GM21526 (cell line): ENCODE data around the gene TMEM222.

Source experiments
- ATAC-seq: cut with Tn5 transposase; IDR thresholded peaks from one replicate; pipeline ENCODE4 v1.9.1; 2021; ENCODE audit warnings: moderate library complexity; ENCODE audit not compliant: unreplicated experiment, low FRiP score

TMEM222 gene

DNA sequence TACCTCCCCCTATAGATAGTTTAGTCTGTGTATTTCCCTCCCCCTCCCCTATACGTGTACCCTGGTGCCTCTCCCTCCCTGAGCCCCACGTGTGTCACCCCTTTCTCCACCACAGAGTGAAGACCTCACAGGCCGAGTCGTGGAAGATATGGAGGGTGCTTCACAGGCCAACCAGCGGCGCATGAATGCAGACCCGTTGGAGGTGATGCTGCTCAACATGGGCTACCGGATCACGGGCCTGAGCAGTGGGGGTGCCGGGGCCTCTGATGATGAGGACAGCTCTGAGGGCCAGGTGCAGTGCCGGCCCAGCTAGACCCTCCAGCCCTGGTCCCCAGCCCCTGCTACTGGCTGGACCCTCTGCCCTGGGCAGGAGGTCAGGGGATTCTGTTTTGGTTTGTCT lies 15.9 kb upstream of the TMEM222 start:
- no peak for ATAC-seq

DNA sequence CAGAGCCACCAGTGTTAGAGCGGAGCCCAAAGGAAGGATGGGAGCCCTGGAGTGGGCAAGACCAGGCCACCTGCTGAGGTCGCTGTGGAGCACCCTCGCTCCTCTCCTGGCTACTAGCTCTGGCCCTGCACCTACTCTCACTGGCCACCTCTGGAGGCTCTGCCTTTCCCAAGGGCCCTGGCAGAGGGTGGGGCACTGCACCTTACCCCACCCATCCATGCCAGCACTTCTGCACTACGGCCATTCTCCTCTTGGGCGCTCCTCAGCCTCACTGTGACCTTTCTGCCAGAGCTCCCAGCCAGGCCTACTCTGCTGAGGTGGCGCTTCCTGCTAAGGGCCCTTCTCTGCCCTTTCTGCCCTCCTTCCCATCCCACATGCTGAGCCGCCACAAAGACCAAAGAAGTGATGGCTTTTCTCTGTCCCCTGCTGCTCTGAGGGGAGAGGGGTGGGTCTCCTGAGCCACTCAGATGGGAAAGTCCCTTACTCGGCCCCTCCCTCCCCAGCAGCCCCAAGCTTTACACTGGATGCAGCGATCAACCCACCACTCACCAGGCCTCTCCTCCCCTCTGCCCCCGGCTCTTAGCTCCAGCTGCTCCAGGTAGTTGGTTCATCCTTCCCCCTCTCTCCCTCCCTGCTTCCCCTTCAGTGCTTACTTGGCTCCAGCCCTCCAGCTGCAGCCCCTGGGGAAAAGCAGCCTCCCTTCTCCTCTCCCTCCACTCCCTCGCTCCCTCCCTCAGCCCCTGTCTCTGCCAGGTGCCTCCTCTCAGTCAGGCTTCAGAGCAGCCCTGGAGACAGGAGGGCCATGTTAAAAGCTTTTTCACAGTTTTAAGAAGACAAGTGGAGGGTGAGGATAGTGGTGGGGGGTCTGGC lies 14.8 kb upstream of the TMEM222 start:
- ATAC-seq: no peak

DNA sequence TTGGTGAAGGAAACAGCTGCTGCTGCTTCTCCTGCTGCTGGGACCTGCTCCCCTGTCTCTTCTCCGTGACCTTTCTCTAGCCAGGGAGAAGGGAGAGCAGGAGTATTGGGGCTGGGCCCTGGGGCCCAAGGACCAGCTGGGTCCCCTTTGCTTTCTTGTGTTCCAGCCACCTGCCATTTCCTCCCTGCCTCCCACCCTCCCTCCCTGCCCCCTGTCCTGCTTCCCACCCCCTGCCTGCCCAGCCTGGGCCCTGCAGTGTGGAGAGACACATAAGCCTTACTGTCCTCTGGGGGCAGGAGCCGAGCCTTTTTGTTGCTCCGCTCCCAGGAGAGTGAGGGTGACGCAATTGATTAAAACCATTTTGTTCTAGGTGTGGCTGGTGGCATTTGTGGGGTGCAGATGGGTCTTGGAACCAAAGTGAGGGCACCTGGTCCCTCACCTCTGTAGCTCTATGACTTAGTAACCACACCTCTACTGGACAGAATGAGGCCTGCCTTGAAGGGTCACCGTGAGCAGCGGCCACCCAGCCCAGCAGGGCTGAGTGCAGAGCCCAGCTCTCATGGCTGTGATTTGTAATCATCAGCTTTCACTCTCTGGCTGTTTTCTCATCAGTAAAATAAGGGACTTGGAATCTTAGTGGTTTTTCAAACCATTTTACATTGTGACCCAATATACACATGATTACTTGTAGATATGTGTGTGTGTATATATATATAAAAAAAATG lies 13.9 kb upstream of the TMEM222 start:
- ATAC-seq: no peak

DNA sequence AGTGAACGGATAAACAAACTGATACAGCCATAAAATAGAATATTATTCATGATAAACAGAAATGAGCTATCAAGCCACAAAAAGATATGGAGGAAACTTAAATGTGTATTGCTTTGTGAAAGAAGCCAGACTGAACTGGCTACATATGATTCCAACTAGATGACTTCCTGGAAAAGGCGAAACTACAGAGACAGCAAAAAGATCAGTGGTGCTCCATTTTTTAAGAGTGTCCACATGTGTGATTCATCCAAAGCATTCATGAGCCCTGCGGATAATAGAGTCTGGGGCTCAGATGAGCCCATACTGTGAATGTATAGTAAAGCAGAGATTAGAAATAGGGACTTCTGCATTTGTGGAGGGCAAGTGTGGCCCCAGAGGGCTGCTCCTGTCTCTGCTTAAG lies 7.8 kb upstream of the TMEM222 start:
- no peak for ATAC-seq

DNA sequence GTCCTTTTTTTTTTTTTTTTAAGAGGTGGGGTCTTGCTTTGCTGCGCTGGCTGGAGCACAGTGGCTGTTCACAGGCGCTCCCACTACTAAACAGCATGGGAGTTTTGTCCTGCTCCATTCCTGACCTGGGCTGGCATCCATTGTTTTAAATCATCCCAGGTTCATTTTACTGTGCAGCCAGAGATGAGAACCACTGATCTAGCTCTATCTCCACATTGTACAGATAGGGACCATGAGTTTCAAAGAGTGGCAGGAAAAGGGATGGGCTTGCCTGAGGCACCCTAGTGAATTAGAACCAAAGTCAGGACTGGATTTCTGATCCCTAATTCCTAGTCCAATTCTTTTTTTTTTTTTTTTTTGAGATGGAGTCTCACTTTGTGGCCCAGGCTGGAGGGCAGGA lies 7.2 kb upstream of the TMEM222 start:
- ATAC-seq: no peak

DNA sequence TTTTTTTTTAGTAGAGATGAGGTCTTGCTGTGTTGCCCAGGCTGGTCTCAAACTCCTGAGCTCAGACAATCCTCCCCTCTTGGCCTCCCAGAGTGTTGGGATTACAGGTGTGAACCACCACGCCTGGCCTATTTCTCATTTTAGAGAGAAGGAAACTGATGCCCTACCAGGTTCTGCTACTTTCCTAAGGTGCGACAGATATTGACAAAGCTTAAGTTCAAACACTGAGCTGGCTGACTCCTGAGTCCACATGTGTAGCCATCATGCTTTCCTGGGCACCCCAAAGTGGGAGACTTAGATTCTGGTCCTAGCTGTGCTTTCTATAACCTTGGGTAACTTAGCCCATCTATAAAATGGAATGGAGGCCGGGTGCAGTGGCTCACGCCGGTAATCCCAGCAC lies 5.1 kb upstream of the TMEM222 start:
- no peak for ATAC-seq

DNA sequence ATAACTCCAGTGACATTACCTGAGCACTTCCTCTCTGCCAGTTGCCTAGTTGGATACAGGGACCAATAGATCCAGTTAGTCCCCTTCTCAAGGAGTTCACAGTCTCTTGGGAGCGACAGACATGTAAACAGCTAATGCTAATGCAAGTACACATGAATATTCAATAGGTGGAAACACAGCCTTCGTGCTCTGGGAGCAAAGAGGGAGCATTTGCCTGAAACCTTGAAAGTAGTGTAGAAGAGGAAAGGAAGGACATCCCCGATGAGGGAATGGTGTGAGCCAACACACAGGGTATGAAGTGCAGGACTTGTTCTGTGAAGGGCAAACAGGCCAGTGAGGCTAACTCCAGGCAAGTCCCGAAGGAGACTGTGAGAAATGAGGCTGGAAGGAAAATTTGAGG lies 3.8 kb upstream of the TMEM222 start:
- ATAC-seq: no peak

DNA sequence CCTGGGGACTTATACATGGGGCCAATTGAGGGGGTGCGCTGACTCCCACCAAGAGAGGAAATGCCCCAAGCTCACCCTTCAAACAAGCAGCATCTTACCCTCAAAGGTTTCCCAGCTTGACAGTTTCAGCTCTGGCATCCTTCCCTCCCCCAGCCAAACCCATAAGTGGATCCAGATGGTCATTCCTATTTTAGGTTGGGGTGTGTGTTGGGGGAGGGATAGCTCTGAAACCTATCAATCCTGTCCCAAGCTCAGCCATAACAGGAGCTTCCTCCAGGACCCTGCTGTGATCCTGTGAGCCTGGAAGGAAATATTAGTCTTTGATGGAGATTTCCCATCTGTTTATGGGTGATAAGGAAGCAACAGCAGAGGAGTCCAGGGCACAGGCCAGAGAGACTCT lies 3.4 kb upstream of the TMEM222 start:
- no peak for ATAC-seq

DNA sequence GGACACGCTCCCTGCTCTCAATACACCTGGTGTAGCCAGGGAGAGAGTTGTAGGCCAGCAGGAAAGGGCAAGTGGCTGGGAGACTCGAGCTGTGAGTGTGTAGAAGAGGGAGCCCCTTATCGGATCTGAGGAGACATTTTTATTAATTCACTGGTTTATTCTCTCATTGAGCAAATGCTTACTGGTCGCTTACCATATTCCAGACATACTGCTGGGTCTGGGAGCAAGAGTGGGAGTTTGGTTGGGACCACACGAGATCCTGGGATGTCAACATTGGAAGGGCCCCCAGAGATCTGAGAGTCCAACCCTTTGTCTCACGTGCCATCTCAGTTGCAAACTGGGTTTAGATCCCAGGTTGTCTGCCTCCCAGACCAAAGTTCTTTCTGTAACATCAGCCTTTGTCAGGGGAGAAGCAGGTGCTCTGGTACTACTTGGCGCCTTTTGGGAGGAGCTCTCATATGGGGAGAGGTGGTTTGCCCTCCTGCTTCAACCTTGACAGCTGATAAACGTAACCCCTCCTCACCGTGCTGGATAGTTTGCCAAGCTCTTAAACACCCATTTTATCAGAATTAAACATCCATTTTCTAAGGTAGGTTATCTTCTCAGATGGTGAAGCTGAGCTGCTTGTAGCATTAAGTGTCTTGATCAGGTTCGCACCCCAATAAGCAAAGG lies 742 bp downstream of the TMEM222 start:
- ATAC-seq: no peak

DNA sequence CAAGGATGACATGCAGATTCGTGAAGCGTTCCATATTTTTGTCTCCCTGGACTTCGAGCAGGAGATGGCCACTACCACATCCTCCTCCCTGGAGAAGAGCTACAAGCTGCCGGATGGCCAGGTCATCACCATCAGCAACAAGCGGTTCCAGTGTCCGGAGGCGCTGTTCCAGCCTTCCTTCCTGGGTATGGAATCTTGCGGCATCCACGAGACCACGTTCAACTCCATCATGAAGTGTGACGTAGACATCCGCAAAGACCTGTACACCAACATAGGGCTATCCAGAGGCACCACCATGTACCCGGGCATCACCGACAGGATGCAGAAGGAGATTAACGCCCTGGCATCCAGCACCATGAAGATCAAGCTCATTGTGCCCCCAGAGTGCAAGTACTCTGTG lies 3.3 kb downstream of the TMEM222 start:
- no peak for ATAC-seq

DNA sequence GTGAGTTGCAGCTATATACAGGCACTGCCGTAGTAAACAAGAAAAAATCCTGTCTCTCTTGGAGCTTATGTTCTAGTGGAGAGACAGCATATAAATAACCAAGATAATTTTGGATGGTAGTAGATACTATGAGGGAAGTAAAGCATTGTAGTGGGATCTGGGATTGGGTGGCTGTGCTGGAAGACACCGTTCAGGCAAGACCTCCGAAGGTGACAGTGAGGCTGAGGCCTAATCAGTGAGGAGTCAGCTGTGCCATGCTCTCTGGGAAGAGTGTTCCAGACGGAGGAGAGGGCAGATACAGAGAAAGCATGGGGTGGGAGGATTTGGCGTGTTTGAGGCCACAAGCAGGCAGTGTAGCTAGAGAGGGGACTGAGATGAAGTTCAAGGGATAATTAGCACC lies 6.0 kb downstream of the TMEM222 start:
- no peak for ATAC-seq

DNA sequence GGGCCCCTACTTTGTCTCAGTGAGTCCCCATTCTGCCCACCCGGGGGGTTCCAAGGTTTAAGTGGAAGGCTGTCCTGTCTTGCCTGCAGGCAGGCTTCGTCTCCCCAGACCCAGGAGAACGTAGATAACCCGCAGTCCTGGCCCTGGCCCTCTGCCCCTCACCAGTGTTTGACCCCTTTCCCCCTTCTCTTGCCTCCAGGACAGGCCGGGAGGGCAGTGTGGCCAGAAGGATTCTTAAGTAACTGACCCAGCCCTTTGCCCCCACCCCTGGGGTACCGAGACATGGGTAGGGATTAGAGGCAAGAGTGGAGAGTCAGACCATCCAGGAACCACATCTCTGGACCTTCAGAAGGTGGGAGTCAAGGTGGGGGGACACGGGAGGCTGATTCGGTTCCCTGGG lies 8.8 kb downstream of the TMEM222 start:
- no peak for ATAC-seq

DNA sequence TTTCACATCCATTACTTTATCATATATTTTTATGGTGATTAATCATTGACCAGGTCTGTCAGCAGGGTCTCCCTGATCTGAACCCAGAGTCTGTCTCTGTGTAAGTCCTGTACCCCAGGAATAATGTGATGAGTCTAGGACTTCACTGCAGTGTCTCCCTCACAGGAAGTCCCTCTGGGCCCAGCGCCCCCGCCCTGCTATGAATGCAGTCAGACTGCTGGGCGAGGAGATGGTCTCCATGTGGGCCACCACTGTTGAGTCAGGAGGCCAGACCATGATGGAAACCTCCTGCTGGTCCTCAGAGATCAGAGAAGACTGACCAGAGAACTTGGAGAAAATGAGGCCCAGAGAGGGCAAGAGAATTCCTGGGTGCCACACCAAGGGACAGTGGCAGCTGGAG lies 9.5 kb downstream of the TMEM222 start:
- no peak for ATAC-seq

DNA sequence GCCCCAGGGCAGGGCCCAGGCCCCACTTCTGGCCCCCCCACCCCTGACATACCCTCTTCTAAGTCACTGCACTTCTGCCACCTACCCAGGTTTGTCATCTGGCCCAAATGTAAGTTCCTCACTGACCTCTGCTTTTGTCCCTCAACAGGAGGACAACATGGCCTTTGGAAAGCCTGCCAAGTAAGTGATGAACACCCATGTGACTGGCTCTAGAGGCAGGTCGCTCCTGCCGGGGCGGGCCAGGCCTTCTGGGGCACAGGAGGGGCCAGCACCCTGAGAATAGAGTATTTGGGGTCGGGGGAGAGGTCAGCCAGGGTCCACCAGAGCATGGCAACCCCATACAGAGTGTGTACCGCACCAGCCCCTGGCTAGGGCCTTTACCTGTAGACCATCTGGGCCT lies 10.0 kb downstream of the TMEM222 start:
- ATAC-seq: no peak

DNA sequence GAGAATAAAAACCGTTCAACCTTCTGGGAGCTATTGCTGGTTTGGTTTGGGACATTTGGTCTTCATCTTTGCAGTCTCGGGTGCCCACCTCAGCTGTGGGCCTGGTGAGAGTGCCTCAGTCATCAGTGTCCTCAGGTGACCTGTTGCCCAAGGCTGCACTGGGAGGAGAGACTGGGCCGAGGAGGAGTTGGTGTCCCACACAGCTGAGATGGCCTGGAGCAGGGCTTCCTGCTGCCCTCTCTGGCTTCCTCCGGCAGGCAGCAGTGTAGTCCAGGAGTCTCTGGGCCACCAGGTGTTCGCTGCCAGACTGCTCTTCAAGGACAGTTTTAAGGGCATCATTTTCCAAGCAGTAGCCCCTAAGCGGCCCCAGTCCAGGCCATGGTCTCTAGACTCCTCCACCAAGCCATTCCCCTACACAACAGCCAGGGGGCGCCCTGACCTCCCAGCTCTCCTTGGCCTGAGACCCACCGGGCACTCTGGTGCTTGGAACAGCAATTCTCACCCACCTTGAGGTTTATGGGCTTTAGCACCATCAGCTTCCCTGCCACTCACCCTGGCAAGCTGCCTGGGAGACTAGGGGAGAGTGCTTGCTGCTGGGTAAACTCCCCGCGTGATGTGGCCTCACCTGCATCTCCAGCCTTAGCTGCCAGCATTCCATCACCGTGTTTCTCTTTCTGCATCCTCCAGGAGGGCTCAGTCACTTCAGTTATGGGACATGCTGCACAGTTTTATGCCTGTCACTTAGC lies 10.7 kb downstream of the TMEM222 start:
- no peak for ATAC-seq

DNA sequence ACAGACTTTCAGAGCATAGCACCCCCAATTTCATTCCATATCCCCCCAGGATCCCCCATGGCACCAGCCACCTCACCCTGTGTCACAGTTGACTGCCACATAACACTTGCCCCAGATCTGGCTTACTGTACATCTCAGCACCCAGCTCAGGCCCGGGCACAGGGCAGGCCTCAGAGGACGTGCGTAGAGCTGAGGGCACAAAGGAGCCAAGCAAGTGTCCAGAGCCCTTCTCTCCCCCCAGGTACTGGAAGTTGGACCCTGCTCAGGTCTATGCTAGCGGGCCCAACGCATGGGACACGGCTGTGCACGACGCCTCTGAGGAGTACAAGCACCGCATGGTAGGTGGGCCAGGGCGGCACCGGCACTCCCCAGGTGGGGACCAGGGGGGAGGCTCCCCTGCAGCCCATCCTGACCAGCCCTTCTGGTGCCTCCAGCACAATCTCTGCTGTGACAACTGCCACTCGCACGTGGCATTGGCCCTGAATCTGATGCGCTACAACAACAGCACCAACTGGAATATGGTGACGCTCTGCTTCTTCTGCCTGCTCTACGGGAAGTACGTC lies 11.8 kb downstream of the TMEM222 start:
- ATAC-seq: no peak

DNA sequence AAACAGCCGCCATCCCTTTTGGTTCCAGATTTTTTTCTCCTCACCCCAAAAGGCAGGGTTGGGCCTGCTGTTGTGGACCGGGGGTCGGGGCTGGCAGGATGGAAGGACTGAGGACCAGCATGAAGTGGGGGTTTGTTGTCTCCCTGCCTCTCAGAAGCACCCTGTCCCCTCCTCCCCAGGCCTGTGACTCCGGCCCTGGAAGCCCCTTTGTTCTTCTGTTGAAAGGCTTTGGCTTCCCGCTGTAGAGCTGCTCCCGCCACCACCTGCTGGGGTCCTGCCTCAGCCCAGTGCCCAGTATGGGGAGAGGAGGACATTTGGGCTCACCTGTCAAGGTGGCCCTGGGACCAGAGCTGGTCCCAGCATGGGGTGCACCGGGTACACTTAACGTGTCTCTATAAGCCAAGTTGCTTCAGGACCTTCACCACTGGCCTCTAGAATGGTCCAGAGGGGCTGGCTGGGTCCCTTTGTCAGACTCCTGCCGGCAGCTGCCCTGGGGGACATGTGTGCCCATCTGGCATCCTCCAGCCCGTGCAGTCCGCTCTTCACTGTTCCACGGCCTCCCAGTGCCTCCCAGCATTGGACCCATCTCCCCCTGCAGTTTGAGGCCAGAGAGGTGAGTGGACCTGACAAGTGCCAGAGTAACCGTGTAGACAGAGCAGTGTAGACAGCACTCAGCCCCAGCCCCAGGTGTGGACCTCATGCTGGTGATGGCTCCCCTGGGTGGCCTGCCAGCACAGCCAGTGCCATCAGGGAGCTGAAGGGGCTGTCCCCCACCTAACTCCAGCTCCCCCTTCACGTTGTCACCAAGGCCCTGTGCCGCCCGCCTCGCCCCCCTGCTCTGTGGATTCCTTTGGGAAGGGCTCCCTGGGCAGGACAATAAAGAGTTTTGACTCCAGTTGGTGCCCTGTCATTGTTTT lies 13.8 kb downstream of the TMEM222 start:
- no peak for ATAC-seq

DNA sequence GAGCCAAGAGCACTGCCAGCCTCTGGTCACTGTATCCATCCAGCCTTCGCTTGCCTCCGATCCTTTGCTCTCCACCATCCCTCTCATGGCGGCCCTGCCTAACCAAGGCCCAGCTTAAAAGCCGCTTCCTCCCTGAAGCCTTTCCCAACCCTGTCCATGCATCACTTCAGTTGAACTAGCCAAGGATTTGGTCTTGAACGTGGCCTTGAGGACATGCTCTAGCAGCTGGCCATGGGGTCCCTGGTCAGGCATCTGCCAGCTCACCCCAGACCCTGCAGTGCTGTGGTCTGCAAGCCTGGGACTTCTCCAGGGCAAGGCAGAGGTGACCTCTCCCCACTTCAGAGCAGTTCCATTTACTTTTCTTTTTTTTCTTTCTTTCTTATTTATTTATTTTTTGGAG lies 14.8 kb downstream of the TMEM222 start:
- ATAC-seq: no peak

DNA sequence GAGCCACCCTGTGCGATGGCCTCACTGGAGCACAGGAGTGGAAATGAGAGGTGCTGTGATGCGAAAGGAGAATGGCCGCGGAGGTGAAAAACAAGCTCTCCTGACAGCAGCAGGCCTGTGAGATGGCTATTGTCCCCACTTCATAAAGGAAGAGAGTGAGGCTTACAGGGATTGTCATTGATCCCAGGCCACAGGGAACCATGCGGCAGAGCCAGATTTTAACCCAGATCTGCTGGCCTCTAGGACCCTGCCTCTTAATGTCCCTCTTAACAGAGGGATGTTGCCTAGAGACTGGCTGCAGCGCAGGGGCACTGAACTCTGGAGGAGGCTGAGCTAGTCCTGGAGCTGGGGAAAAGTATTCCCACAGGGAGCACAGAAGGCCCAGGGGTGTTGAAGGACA lies 16.8 kb downstream of the TMEM222 start:
- no peak for ATAC-seq

DNA sequence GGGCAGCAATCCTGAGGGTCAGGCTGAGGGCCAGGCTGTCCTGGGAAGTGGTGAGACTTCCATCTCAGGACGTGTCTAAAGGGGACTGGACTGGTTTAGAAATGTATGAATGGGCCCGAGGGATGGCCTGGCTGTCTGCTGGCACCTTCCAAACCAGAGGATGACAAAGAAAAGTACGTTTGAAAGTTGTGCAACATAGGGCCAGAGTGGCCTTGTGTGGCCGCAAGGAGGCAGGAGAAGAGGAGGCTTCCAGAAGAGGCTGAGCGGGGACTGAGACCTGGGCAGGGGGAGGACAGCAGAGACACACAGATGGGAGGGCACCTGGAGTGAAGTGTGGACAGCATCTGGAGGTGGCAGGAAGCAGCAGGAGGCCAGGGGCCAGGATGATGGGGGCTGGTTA lies 17.2 kb downstream of the TMEM222 start:
- no peak for ATAC-seq
